Heart right ventricle (tissue), 16 donors: Measurements from ENCODE around the gene PRKAG1. TPM values are rescaled to one million over a fixed set of nuclear protein-coding genes. Genes with fewer than 3 reads are reported as not detected.
A peak's percentile ranks its signal among the peaks of the same experiment; 100 is the strongest.

Experiments
- ATAC-seq, 8 donors: fragments of 200-7000 bp; cut with Tn5 transposase; one replicate each; pipeline ENCODE4 v1.9.1; 2020; ENCODE audit warnings: mild to moderate bottlenecking in 8 of 8, moderate library complexity in 8 of 8, moderate number of reproducible peaks in 1 of 8
- DNase-seq, 2 donors: peaks; one replicate each; pipeline ENCODE4 v3.0.0-alpha.2; 2020
- H3K27ac ChIP-seq, 10 donors: fragments of 200-600 bp; sonication (generic) in 2 of 10; one replicate each; pipeline versions ENCODE4 v1.5.0 to v1.8.0; 2020 to 2022; ENCODE audit warnings: mild to moderate bottlenecking in 3 of 10
- H3K27me3 ChIP-seq, 7 donors: fragments of 200-600 bp; one replicate each; pipeline ENCODE4 v1.8.0; 2021 to 2022; ENCODE audit warnings: mild to moderate bottlenecking in 2 of 7
- H3K36me3 ChIP-seq, 9 donors: fragments of 200-600 bp; sonication (generic) in 1 of 9; one replicate each; pipeline versions ENCODE4 v1.5.0 to v1.8.0; 2020 to 2022; ENCODE audit warnings: mild to moderate bottlenecking in 2 of 9
- H3K4me1 ChIP-seq, 9 donors: fragments of 200-600 bp; sonication (generic) in 1 of 9; one replicate each; pipeline versions ENCODE4 v1.5.0 to v1.8.0; 2020 to 2022; ENCODE audit warnings: mild to moderate bottlenecking in 4 of 9
- H3K4me3 ChIP-seq, 10 donors: fragments of 200-600 bp; sonication (generic) in 2 of 10; one replicate each; pipeline versions ENCODE4 v1.5.0 to v1.8.0; 2020 to 2022; ENCODE audit warnings: mild to moderate bottlenecking in 7 of 10, moderate library complexity in 2 of 10
- H3K9me3 ChIP-seq, 11 donors: fragments of 200-600 bp in 10 of 11; sonication (generic) in 2 of 11; one replicate each; pipeline versions ENCODE4 v1.5.0 to v1.8.0; 2013 to 2022; ENCODE audit warnings: mild to moderate bottlenecking in 2 of 11, control low read depth in 1 of 11, moderate library complexity in 1 of 11
- CTCF ChIP-seq, 9 donors: fragments of 200-600 bp; sonication (generic) in 2 of 9; IDR thresholded peaks; one replicate each; pipeline versions ENCODE4 v1.5.0 to v1.8.0; 2021 to 2022; ENCODE audit warnings: antibody characterized with exemption in 9 of 9, mild to moderate bottlenecking in 5 of 9, moderate library complexity in 1 of 9
- WGBS, 2 donors: extraction: QIAGEN DNeasy Blood & Tissue Kit; methylation state at CpG; one replicate each; pipeline ENCODE4 v1.1.7; 2013; ENCODE audit warnings: inconsistent platforms in 1 of 2; 5-methylcytosine and 5-hydroxymethylcytosine counted together
- intact Hi-C, 10 donors: fragments of 100-400 bp; cut with DNase I; formaldehyde crosslinking; loops; one replicate each; pipeline versions ENCODE4 v1.11.1 to v1.14.2; 2022
- polyA plus RNA-seq, 2 donors: library from polyadenylated mRNA; stranded (reverse); fragments of 200-250 nt; gene quantifications; one replicate each; pipeline ENCODE4 v1.2.3, GENCODE V29; 2013
- total RNA-seq, 10 donors: library from RNA; stranded (reverse); fragmentation: NEBNext Ultra II Directional in 3 of 10; extraction: Animal tissue kit (Norgen Biotek cat#: 25700) in 3 of 10; gene quantifications; one replicate each; pipeline versions ENCODE4 v1.2.1 to v1.2.4, GENCODE V29; 2021 to 2023
- donor health status: Arrhythmogenic right ventricular cardiomyopathy.
- donor health status: ischemic (EF 13 %, LVEDD 7.1; RV severe dilation, severe dysfunction).
- donor health status: healthy with polysubstance abuse.
- donor health status: DM: no; HTN: yes; CAD: no.
- donor health status: DM: no; HTN: no; CAD: no.
- donor health status: ischemic (EF 25% LVEDD 6.9; RV normal size, moderate dysfunction).
- donor health status: ischemic (EF 25% LVEDD 5.7; RV mildly dilated, moderate dysfunction).
- donor health status: healthy.
- donor health status: DM: yes; HTN: yes; CAD: no.
- donor health status: Ischemic cardiomyopathy.
- donor health status: ischemic (EF 35%, LVEDD 5.7; RV mildly dilated, moderate dysfunction).
- donor health status: nonischemic (EF 11% LVEDD 7.7; RV severe dilation, severe dysfunction).
- donor health status: DM: yes; HTN: yes; CAD: no.
- donor health status: PGD.
- donor health status: ischemic (EF 29% LVEDD 5.4; RV normal size, mild dysfunction).
- donor health status: nonischemic (EF 23%, LVEDD 6.1; RV moderate dilation, normal function).

The PRKAG1 gene
- total and polyA plus RNA-seq, 12 donors: 71.0 to 110 (median 95.6) TPM

GRCh38 chr12:49048953-49049352, 30.4 kb upstream of the PRKAG1 start:
- ATAC-seq: no peak
- no peaks in the 10 kb centered on the region for H3K27me3 ChIP-seq
- H3K9me3 ChIP-seq: no peaks in the 10 kb centered on the region
- no peak for DNase-seq
- no peak for TF ChIP-seq CTCF (IDR thresholded peaks at IDR 0.05)
- WGBS, 2 donors: 90% methylated on average over 10 of the region's 10 CpGs
- H3K4me1 ChIP-seq: peaks cover 0 to 3% (median 0%) of the 10 kb centered on the region in 9 donors
- no peak overlapping the region for H3K4me3 ChIP-seq
- H3K27ac ChIP-seq: no peak overlapping the region
- intact Hi-C loops: no loop called here
- H3K36me3 ChIP-seq: peaks cover 20 to 100% (median 87%) of the 10 kb centered on the region in 9 donors

GRCh38 chr12:49046129-49046895, 27.7 kb upstream of the PRKAG1 start:
- Histone ChIP-seq H3K9me3 (no peaks in the 10 kb centered on the region), H3K4me1 (peaks cover 0 to 3% (median 0%) of the 10 kb centered on the region in 9 donors), H3K4me3 (no peak overlapping the region), H3K27ac (no peak overlapping the region), H3K36me3 (peaks cover 19 to 100% (median 89%) of the 10 kb centered on the region in 9 donors), H3K27me3 (no peaks in the 10 kb centered on the region)
- intact Hi-C loops: no loop called here
- ATAC-seq (peak in 5 of 8 donors; percentile 14 to 52 (median 19)), DNase-seq (no peak)
- 83 to 84% methylated on average over 12 of the region's 12 CpGs for WGBS, 2 donors
- no peak for TF ChIP-seq CTCF (IDR thresholded peaks at IDR 0.05)

GRCh38 chr12:49044660-49045059, 26.1 kb upstream of the PRKAG1 start:
- Histone ChIP-seq H3K27ac (no peak overlapping the region), H3K27me3 (no peaks in the 10 kb centered on the region), H3K36me3 (peaks cover 15 to 100% (median 87%) of the 10 kb centered on the region in 9 donors), H3K9me3 (no peaks in the 10 kb centered on the region), H3K4me3 (no peak overlapping the region), H3K4me1 (peaks cover 0 to under 1% (median 0%) of the 10 kb centered on the region in 9 donors)
- TF ChIP-seq CTCF (IDR thresholded peaks at IDR 0.05): no peak
- no peak for ATAC-seq
- DNase-seq: no peak
- 96 to 97% methylated on average over 12 of the region's 12 CpGs for WGBS, 2 donors
- intact Hi-C loops: no loop called here

GRCh38 chr12:49043856-49044258, 25.3 kb upstream of the PRKAG1 start:
- peak; percentile 27 to 75 (median 67) for TF ChIP-seq CTCF (IDR thresholded peaks at IDR 0.05)
- Histone ChIP-seq H3K4me1 (no peaks in the 10 kb centered on the region), H3K36me3 (peaks cover 20 to 100% (median 87%) of the 10 kb centered on the region in 9 donors), H3K27ac (no peak overlapping the region), H3K4me3 (no peak overlapping the region), H3K27me3 (no peaks in the 10 kb centered on the region), H3K9me3 (no peaks in the 10 kb centered on the region)
- intact Hi-C loops: no loop called here
- ATAC-seq (peak in 7 of 8 donors; percentile 10 to 51 (median 33)), DNase-seq (peak; percentile 59 to 73)
- WGBS, 2 donors: 58 to 64% methylated on average over 11 of the region's 11 CpGs
